HG02610 (cell line): ENCODE results near the gene GPM6B.

Experiments used
- ATAC-seq: cut with Tn5 transposase; IDR thresholded peaks from one replicate; pipeline ENCODE4 v1.9.1; 2021; ENCODE audit warnings: mild to moderate bottlenecking, moderate library complexity; ENCODE audit not compliant: unreplicated experiment

GPM6B gene, protein sequence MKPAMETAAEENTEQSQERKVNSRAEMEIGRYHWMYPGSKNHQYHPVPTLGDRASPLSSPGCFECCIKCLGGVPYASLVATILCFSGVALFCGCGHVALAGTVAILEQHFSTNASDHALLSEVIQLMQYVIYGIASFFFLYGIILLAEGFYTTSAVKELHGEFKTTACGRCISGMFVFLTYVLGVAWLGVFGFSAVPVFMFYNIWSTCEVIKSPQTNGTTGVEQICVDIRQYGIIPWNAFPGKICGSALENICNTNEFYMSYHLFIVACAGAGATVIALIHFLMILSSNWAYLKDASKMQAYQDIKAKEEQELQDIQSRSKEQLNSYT

DNA sequence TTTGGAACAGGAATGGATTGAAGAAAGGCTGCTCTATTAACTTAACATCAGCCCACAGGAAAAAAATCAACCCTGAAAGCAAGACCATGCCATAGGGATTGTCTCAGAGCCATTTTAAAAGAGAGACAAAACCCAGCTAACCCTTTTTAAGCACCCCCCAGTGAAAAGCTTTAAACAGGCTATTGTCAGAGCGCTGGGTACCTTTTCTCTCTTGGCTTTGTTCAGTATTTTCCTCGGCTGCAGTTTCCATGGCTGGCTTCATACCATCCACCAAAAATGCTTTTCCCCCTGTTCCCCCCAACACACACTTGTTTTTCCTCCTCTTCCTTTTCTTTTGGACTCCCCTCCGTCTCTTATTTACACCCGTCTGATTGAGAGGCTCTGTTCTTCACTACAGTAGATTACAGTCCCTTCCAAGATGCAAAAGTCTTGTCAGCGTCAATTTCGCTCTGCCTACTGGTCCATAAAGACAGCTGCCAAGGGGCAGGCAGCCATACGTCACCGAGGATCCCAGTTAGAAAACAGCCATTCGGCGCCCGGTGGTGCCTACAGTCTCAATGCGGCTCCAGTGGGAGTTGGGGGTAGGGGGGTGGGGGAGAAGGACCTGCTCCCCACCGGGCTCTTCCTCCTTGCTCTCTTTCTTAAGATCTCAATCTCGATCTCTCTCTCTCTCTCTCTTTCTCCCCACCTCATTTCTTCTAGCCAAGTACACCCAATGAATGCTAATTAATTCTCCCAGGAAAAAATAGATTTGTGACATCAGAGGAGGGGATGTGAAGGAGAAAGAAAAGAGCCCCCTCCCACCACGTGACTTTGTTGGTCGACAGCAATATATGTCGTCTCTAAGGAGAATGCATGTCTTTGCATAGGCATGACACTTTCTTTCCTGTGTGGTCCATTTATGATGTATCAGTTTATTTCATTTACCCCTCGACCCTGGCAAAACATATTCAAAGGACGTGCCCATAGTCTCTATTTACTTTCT is at the start of gene GPM6B:
GPM6B (minus strand) TSS at position 451 of the 985 bp plus-strand sequence; CDS start at position 262, 189 bp downstream.
- ATAC-seq = no peak

DNA sequence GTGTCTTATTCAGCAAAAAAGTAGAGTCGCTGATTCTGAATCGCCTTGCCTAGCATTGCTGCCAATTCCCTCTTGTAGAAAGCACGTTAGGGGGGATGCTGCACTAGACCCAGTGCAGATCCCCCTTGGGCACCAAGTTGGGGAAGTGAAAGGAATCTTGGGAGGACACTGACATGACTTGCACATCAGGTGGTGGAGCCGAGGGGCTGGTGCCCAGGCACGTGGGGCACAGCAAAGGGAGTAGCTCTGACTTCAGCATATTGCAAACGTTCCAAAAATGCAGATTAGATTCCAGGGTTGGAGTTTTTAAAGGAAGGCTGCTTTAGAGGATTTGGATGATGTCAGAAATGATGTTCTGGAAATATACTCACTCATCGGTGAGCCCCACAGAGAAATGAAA is 47.4 kb upstream of the GPM6B start:
- ATAC-seq = no peak

DNA sequence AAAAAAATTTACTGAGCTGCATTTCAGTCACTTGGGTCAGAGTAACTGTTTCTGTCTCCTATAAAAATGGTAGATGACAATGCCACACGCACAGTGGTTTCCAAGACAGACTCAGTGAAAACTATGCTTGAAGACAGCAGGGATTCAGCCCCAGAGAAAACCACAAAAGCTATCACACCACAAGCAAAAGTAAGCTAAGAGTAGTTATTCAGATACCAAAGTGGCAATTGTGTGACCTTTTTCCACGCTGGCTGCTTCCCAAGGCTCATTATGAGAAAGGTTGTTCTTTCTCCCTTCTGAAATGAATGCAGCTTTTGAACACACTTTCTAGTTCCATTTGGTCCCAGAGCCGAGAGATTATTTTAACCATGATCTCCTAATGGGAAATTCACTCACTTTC is 46.4 kb upstream of the GPM6B start:
- ATAC-seq = no peak

DNA sequence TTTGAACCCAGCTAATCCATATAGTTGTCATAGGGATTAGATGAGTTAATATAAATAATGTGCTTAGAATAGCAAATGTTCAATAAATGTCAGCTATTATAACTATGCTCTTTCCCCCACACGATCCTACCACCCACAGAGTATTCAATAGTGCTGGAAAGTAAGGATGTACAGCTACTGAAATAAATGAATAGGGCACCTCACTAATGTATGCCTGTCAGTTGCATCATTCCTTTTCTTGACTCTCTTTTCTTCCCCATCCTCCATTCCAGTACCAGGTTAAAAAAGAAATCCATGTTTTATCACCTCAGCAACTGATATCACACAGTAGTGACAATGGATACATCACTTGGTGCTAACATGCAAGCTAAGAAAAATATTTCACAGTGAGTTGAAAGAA is 42.8 kb upstream of the GPM6B start:
- no peak for ATAC-seq

DNA sequence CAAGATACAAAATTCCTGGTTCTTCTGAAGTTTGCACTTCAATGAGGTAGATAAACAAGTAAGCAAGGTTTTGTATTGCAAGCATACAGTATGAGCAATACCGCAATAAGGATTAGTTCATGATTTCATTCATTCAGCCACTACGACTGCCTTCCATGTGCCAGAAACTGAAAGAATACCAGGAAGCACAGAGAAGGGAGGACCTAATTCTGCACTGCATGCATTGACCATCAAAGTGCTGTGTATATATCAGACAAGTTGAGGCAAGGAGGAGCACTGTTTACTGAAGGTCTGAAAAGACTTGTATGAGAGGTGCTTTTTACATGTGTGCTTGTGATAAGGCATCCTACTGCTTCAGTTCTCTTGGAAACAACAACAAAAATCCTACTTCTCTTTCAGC is 40.9 kb upstream of the GPM6B start:
- no peak for ATAC-seq

DNA sequence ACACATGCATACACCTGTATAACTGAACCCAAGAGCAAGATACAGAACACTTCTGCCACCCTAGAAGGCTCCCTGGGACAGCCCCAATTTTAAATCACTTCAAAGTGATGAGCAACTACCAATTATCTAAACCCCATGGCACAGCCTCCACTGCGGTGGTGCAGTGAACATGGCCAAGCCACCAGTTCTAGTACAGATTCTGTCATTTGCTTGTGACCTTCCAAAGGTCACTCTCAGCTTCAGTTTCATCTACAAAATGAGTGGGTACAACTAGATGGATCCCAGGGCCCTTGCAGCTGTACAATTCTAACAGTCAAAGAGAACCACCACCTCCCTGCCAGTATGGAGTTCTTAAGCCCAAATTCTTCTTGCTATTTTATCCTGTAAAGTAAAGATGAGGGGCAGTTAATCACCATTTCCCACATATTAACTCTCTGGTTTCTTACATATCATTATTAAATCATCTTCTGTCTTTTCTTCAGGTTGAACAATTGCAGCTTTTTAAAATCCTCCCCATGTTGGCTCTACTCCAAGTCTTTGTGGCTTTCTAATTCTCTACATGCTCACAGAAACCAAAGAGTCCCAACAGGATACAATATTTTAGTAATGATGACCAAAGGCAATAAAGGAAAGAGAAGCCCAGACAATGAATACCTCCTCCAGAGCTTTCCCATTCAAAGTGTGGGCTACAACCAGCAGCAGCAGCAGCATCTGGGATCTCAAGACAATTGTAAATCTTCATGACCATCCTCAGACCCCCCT is 39.0 kb upstream of the GPM6B start:
- ATAC-seq = no peak

DNA sequence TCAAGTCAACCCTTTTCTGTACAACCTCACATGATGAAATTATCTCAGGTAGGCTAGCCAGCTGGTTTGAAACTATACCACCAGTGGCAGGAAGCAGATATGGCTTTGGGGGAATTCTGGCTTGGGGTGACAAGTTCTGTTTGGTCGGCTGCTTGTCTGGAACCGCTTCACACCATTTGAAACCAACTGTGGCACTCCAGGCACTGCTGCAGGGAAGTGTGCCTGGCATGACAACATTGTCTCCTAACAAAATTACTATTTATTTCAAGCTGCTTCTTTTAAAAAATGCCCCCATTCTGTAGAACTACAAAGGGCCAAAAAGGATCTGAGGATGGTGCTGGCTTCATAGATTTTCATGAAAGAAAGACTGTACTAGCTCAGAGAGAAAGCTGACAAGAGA is 37.1 kb upstream of the GPM6B start:
- ATAC-seq = peak; percentile 46

DNA sequence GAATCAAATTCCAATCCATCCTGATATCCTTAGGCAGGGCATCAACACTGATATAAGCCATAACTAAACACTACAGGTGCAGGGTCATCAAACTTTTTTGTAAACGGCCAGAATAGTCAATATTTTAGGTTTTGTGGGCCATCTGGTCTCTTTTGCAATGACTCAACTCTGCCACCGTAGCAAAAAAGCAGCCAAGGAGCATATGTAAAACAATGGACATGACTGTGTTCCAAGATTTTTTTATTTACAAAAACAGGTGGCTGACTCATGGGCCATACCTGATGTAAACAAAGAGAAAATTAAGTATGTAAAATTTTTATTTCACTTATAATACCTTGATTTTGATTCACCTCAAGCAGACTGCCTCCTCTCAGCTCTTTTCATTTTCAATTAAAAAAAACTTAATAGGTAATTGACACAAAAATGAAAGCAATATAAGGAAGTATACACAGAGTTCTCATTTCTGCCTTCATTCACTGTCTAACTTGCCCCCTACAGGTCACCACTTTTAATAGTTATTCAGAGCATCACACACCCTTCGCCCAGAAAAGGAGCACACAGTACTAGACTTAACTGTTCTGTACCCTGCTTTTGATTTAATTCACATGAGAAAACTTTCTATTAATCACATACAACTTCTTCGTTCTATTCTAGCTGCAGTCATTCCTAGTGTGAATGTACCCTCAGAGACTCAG is 35.3 kb upstream of the GPM6B start:
- ATAC-seq = no peak

DNA sequence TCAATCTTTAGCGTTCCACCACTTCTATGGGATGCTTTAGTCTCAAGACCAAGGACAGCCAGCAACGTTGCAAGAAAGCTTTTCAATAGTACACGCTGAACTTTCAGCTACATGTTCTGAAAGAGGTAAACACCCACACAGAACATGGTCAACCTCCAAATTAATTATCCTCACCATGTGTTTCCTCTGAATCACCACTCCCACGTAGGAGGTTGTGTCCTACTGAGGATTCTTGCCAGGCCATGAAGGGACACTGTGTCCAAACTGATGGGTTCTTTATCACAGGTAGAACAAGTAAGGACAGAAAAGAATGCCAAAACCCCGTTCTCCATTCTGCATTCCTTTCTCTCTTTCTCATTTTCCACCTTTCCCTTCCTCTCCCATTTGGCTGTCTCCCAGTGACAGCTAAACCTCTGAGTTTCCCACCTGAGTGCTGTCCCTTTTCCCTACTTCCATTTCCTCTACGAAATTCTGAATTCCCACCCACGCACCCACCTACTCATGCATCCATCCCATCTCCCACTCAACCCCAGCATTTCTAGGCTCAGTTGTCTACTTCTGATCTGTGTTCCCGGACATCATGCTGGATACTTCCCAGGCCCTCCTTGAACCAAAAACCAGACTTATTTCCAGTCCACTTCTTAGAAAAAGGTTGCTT is 29.0 kb upstream of the GPM6B start:
- no peak for ATAC-seq

DNA sequence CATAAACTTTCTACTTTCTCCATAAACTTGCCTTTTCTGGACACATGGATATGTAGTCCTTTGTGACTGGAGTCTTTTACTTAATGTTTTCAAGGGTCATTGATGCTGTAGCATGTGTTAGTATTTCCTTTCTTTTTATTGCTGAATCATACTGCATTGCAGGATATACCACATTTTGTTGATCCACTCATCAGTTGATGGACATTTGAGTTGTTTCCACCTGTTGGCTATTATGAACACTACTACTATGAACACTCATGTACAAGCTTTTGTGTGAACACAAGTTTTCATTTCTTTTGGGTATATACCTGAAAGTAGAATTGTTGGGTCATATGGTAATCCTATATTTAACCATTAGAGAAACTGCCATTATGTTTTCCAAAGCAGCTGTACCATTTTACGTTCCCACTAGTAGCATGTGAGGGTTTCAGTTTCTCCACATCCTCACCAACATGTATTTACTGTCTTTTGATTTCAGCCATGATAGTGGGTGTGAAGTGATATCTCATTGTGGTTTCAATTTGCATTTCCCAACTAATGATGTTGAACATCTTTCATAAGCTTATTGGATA is 26.3 kb upstream of the GPM6B start:
- ATAC-seq = no peak

DNA sequence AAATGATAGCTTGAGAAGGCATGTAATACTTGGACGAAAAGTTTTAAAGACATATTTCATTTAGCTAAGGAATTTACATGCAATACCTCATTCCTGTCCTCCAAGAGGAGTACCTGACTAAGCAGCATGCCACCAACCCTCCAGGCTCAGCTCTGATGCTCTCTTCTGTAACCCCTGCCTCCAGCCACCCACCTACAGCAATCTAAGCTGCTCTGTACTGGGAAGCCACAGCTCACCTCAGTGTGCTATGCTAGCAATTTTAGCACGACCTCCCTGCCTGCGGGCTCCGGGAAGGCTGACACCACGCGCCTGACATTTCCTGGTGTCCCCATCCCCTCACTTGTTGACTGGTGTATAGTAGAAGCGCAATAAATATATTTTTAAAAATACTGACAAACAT is 23.2 kb upstream of the GPM6B start:
- ATAC-seq = no peak

DNA sequence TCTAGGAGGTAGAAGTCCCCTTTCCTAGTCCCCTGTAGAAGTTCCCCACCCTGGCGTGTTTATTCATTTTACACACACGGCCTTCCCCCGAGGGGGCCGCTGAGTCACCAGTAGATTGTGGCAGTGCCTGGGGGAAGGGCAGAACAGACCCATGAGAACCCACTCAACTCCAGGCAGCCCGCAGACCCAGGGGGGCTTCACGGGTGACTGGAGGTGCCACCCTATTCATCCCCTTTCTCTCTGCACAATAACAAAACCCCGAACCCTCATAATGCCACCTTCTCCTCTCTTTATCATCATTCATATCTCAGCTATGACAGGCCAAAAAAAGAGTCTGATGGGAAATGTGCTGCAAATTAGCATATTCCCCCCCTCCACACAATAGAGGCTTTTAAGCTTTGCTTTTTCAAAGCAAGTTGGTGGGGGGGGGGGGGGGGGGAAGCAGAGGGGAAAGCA is 20.4 kb upstream of the GPM6B start:
- no peak for ATAC-seq

DNA sequence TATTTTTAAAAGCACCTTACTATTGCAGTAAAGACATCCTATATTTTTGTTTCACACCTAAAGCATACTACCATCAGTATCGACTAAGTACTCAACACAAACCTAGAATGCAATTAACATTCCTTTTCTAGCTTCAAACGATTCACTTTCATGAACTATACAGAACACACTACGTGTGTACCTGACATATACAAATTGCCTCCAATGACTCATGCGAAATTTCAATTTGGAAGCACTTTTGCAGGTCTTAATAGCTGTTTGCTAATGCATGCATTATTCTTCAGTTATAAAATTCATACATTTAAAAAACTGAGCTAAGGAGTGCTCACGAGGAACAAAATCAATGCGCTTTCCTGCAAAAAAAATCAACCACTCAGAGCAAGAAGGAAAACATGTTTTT is 19.7 kb upstream of the GPM6B start:
- no peak for ATAC-seq

DNA sequence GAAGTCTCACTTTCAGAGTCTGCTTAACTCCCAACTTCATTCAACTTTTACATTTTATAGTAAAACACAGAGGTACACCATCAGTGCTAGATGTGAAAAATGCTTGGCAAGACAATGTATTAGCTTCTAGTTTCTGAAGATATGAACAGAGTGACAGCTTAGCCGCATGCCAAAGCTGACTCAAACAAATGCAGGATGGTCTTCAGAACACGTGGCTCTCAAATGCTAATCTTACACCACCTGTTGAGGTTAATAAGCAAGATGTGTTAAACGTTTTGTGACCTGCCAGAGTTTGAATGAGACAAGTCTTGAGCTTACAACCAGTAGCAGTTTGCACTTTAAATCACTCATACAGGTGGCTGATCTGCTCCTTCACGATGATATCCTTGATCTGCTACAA is 18.9 kb upstream of the GPM6B start:
- ATAC-seq = no peak

DNA sequence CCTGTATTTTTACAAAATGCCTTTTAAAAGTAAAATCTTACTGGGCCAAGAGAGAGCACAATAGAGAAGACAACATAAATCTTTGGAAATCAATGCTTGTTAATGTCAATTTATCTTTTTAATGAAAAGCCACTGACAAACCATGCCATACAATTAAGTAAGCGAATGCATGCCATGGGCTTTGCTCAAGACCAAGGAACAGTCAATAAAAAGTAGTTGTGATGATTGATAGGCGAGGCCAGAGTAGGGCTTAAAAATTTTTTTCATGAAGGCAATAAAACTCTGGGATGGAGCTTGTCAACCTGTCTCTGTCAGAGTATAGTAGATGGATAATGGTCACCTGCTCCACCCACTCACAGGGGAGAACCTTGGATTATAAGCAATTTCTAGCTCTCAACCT is 17.5 kb upstream of the GPM6B start:
- no peak for ATAC-seq

DNA sequence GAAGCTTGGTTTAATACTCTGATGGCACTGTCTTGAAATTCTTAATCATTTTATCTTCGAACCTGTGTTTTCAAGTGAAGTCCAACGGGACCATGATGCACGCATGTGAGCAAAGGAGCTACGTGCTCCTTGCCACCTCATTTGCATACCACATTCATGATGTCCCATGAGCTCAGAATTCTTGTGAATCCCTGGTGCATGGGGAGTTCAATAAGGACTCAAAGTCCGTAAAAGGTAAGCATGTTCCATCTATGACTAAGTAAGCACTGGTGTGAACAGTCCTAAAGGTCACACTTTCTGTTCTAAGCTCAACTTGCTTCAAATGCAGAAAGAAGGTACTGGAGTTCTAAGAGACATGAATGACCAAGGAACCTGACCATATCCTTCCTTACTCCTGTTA is 13.1 kb upstream of the GPM6B start:
- no peak for ATAC-seq

DNA sequence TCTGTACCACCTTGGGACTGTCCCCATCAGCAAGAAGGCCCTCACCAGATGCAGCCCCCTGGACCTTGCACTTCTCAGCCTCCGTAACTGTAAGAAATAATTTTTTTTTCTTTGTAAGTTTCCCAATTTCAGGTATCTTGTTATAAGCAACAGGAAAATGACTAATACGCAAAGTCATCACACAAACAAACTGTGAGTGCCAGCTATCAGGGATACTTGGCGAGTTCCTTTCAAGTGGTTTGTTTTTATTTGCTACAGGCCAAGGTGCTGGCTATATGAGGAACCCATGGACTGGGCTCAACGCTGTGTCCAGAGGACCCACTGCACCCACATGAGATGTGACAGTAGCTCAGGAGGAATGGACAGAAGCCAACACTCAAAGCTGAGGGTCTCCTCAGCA is 11.5 kb upstream of the GPM6B start:
- ATAC-seq = no peak

DNA sequence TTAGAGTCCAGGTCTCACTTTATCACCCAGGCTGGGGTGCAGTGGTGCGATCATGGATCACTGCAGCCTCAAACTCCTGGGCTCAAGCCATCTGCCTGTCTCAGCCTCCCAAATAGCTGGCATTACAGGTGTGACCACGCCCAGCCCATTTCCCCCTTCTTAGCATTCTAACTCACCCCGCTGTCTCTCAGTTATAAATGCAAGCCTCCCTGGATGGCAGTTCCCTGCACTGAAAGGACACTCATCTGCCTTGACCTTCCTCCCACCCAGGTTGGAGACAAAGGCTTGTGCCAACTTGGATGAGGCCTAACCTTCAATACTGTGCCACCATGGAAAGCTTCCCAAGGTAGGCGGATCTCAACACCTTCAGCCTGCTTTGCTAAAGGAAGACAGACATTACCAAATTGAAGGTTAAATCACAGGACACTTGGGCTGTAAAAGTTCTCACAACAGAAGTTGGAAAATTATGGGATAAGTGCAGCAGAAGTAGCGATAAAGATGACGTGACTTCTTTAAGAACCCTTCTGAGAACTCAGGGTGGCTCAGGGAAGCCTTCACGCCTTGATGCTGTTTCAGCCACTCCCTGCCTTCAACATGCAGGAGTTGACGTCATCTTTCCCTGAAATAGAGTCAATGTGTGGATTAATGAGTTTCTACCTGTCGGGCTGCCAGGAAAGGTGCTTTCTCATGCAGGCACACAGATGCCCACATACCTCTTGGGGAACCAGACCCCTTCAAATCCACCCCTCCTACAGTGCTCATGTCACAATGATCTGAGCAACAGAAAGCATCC is 10.6 kb upstream of the GPM6B start:
- ATAC-seq = no peak

DNA sequence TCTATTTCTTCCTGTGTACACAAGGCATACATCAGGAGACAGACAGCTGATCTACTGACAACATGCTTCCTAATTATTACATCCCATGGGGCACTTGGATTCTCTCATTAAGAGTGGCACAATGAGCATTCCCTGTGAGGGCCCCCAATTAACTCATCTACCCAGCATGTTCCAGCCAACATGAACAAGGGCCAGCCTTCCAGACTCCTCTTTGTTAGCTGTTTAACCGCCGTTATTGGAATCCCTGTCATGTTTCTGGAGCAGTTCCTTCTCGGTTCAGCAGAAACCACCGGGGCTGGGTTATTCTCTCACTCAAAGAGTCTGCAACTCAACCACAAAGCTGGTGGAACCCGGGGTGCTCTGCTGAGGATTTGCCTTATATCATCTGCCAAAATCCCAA is 9.9 kb upstream of the GPM6B start:
- no peak for ATAC-seq
